HG03175 (cell line): ENCODE measurements around the gene GPR108.
"Not testable (repeated sequence)": the region's sequence is repeated elsewhere in the genome, so short reads cannot be mapped to it uniquely, and the experiment has no call there.

ENCODE experiments used
- ATAC-seq: cut with Tn5 transposase; IDR thresholded peaks from one replicate; pipeline ENCODE4 v1.9.1; 2021; ENCODE audit warnings: mild to moderate bottlenecking, moderate library complexity; ENCODE audit not compliant: unreplicated experiment

GPR108 gene

GRCh38 chr19:6737284-6737872 is at the start of gene GPR108:
Gene GPR108, minus strand, starts transcription at chr19:6737580. Its CDS starts 4 bp downstream, at chr19:6737576.
- ATAC-seq, result peak; percentile 71

- no peak for ATAC-seq
Observed at GRCh38 chr19:6779206-6779605, 41.8 kb upstream of the GPR108 start.

DNA sequence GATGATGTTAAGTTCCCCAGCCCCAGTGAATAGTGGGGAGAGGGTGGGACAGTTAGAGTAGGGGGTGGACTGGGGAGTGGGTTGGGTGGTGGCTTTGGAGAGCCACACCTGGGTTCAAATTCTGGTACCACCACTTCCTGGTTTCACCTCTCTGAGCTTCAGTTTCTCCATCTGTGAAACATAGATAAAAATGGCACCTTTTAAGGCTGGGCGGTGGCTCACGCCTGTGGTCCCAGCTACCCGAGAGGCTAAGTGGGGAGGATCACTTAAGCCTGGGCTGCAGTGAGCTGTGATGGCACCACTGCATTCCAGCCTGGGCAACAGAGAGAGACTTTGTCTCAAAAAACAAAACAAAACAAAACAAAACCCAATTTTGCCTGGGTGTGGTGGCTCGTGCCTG is 41.0 kb upstream of the GPR108 start:
- ATAC-seq, result no peak

DNA sequence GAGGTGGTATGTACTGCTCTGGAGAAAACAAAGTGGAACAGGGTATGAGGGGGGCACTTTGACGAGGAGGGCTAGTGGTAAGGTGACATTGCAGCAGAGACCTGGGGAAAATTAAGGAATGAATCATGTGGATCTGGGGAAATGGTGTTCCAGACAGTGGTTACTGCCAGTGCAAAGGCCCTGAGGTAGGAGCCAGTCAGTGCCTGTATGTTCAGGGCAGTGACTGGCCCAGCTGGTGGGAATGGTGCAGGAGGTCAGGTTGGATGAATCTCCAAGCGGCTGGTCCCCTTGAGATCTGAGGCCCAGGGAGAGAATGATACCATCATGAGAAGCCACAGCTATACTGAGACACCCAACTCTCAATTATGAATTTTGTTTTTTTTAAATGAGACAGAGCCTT is 40.1 kb upstream of the GPR108 start:
- no peak for ATAC-seq

GRCh38 chr19:6776999-6777398 is 39.6 kb upstream of the GPR108 start:
- no peak for ATAC-seq

DNA sequence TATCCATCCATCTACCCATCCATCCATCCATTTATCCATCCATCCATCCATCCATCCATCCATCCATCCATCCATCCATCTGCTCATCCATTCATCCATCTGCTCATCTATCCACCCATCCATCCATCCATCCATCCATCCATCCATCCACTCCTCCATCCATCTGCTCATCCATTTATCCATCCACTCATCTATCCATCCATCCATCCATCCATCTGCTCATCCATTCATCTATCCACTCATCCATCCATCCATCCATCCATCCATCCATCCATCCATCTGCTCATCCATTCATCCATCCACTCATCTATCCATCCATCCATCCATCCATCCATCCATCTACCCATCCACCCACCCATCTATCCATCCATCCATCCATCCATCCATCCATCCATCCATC is 38.7 kb upstream of the GPR108 start:
- not testable (repeated sequence) for ATAC-seq

DNA sequence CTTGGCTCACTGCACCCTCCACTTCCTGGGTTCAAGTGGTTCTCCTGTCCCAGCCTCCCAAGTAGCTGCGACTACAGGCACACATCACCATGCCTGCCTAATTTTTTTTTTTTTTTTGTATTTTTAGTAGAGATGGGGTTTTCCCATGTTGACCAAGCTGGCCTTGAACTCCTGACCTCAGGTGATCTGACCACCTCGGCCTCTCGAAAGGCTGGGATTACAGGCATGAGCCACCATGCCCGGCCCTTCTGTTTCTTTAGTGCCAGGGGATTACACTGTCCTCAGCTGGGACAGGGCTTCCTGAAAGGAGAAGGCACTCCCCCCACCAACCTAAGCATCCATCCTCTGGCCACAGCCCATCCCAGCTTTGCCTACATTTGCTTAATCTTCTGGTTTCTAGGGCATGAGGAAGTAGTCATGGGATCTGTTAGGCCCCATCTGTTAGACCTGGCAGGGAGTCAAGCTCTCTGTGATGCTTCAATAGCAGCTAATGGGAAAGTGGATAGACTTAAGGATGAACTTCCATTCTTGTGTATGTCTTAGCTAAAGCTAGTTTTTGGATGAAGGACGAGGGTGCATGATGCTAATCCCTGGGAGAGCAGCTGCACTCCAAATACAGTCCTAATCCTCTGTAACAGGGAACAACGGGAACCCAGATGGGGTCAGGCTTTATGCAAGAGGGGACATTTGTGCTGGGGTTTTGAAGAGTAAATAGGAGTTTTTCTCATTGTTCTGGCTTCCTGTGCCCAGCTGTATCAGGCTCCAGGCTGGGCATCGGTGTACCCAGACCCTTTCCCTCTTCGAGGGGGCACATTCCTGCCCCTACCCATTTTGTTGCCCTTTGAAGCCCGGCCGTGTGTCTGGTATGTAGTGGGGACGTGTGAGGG is 37.7 kb upstream of the GPR108 start:
- no peak for ATAC-seq

- peak; percentile 33 for ATAC-seq
Observed at GRCh38 chr19:6773323-6773931, 36.0 kb upstream of the GPR108 start.

DNA sequence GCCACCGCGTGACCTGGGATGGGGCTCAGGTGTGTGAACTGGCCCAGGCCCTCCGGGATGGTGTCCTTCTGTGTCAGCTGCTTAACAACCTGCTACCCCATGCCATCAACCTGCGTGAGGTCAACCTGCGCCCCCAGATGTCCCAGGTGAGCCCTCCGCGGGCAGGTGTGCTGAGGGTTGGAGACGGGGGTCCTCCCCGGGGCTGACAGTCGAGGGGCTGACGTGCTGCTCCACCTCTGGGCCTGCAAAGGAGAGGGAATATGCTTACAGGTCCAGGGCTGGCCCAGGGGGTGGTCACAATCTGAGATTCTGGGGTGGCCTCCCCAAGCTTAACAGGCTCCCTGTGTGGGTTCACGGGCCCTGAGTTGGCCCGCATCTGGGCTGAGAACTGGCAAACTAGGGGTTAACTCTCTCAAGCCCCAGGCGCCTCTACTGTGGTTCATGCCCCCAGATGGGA is 35.5 kb upstream of the GPR108 start:
- ATAC-seq, result peak; percentile 7

GRCh38 chr19:6772028-6772865 is 34.9 kb upstream of the GPR108 start, which contains the start of gene VAV1:
Gene VAV1, plus strand, starts transcription at chr19:6772708. Its CDS starts 100 bp downstream, at chr19:6772808.
- ATAC-seq, result peak; percentile 53

DNA sequence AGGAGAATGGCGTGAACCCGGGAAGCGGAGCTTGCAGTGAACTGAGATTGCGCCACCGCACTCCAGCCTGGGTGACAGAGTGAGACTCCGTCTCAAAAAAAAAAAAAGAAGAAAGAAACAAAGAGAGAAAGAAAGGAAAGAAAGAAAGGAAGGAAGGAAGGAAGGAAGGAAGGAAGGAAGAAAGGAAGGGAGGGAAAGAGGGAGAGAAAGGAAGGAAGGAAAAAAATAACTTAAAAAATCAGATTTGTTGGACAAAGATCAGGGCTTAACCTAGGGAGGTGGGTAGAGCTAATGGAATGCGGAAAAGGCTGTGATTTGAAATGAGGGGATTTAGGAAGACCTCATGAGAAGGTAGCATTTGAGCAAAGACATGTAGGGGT is 34.3 kb upstream of the GPR108 start:
- ATAC-seq, result not testable (repeated sequence)

- ATAC-seq, result no peak
Observed at GRCh38 chr19:6769006-6769619, 31.7 kb upstream of the GPR108 start.

- no peak for ATAC-seq
Observed at GRCh38 chr19:6768236-6768785, 30.9 kb upstream of the GPR108 start.

- peak; percentile 71 for ATAC-seq
Observed at GRCh38 chr19:6767357-6768235, 30.2 kb upstream of the GPR108 start, which contains the start of gene SH2D3A. Gene SH2D3A, minus strand, starts transcription at chr19:6767435. Its CDS starts 3,687 bp downstream, at chr19:6763748.

DNA sequence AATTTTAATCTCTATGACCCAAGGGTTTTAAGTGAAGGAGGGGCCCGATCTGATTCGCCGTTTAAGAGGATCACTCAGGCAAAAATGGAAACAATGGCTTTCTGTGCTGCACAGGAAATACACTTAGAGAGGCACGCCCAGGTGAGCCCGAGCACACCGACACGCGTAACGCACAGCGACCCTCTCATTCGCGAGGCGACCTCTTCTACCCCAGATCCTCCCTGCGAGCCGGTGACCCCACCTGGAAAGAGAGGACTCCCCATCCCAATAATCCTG is 29.6 kb upstream of the GPR108 start:
- peak; percentile 28 for ATAC-seq

GRCh38 chr19:6766357-6767080 is 29.1 kb upstream of the GPR108 start:
- no peak for ATAC-seq

GRCh38 chr19:6765738-6766356 is 28.5 kb upstream of the GPR108 start:
- ATAC-seq, result no peak

GRCh38 chr19:6762253-6762797 is 24.9 kb upstream of the GPR108 start:
- not testable (repeated sequence) for ATAC-seq
